CD4-positive, alpha-beta T cell treated with Interleukin-15 for 1 hour (primary cell): Measurements from ENCODE around the gene CYS1.
"Not testable (repeated sequence)": the region's sequence is repeated elsewhere in the genome, so short reads cannot be mapped to it uniquely, and the experiment has no call there.

ENCODE experiments used
- DNase-seq: peaks from one replicate; pipeline ENCODE4 v3.0.0-alpha.2; 2020

CYS1 gene, protein sequence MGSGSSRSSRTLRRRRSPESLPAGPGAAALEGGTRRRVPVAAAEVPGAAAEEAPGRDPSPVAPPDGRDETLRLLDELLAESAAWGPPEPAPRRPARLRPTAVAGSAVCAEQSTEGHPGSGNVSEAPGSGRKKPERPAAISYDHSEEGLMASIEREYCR

DNA sequence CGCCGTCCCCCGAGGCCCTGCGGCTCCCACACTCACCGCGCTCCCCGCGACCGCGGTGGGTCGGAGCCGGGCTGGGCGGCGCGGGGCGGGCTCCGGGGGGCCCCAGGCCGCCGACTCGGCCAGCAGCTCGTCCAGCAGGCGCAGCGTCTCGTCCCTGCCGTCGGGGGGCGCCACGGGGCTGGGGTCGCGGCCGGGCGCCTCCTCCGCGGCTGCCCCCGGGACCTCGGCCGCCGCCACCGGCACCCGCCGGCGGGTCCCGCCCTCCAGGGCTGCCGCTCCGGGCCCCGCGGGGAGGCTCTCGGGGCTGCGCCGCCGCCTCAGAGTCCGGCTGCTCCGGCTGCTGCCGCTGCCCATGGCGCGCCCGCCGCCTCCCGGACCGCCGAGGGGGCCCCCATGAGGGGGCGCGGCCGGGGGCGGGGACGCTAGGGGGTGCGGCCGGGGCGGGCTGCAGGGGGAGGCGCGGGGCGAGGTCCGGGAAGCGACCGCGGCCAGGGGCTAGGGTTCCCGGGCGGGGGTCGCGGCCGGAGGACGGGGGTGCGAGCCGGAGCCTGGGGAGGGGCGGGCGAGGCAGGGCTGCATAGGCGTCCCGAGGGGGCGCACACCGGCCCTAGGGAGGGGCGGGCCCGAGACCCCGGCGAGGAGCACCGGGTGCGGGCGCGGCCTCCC, at the start of gene CYS1:
TSS of gene CYS1 (minus strand) at position 542 of the 666 bp plus-strand sequence. CDS start at position 354, 188 bp downstream.
- DNase-seq = no peak

DNA sequence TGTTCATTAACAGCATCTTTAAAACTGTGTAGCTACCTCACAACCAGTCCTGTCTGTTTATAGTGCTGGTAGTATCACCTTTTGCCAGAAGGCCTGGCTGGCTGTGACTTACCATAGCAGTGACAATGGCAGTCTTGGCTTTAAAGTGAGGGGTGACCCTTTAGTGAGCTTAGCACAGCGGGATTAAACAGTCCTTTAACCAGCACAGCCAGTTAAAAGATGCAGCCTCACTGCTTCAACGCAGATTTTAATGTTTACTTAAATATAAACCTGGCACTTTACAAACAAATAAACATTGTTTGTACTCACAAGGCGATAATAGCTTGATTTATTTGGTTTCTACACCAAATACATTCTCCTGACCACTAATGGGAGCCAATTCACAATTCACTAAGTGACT, 49.3 kb upstream of the CYS1 start:
- no peak for DNase-seq

DNA sequence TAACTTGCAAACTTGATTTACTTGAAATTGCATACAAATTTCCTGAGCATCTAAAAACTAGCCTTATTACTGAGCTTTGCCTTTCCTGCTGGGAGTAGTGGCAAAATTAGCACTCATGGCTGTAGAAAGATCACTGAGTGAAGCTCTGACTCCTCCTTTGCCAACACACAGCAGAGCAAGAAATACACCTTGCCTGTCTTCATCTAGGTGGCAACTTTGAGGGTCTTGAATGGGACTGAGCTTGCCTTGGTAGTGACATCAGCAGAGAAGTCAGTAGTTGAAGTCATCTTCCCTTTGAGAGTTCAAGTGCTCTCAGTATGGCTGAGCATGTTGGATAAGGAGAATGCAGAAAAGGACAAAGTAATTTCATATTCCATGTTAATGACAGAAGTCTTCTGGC, 48.2 kb upstream of the CYS1 start:
- DNase-seq = no peak

DNA sequence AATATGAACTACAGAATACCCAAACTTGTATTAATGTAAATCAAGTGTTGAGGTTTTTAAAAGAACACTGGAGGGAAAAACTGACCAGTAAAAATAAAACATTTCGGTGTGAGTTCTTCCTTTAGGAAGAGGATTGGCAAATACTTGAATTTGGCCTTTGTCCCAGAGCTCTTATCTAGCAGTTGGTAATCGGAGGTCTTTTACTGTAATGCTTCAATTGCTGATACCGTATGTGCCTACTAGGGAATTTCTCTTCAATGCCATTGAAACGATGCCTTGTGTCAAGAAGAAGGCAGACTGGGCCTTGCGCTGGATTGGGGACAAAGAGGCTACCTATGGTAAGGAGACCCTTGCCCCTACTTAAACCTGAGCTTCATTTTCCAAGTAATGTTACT, 46.4 kb upstream of the CYS1 start:
- no peak for DNase-seq

DNA sequence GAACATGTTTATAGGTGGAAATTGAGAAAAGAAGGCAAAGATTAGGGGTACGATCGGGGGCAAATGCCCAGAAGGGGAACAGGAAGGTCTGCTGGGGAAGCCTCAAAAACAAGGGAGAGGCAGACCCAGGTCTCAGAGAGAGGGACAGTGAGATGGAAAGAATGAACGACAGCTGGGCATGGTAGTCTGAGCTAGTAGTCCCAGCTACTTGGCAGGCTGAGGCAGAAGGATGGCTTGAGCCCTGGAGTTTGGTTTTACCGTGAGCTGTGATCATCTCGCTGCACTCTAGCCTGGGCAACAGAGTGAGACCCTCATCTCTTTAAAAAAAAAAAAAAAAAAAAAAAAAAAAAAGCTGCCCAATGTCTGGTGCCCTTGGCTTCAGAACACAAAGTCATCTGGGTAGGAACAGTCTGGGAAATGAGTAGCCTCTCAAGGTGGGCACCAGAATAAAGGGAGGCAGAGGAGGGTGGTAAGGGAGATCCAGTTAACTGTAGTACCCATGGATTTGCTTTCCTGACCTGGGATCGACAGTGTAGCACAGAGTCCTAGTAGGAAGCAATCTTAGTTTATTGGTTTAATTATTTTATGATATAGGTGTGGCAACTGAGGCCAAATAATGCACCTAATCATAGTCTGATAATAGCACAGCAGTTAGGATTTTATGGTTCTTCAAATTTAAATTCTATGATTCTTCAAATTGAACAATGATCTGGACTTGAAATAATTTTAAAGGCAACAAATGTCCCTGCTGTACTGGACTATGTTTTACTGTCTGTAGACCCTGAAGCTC, 45.8 kb upstream of the CYS1 start:
- DNase-seq = no peak

DNA sequence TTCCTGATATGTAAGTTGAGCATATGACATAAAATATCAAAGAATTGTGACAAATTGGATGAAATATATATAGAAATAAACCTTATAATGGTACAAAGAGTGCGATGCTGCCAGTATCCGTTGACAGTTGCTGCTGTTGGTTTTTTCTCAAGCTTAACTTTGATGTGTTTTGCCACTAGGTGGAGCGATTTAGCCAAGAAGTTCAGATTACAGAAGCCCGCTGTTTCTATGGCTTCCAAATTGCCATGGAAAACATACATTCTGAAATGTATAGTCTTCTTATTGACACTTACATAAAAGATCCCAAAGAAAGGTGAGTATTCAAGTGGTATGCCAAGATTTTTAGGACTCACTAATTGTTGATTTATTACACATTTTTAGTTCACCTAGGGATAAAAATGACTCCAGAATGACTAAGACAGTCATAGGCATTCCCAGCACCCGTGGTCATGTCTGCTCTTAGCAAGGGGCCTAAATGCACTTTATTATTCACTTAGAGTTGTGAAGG, 44.4 kb upstream of the CYS1 start:
- peak; percentile 49 for DNase-seq

DNA sequence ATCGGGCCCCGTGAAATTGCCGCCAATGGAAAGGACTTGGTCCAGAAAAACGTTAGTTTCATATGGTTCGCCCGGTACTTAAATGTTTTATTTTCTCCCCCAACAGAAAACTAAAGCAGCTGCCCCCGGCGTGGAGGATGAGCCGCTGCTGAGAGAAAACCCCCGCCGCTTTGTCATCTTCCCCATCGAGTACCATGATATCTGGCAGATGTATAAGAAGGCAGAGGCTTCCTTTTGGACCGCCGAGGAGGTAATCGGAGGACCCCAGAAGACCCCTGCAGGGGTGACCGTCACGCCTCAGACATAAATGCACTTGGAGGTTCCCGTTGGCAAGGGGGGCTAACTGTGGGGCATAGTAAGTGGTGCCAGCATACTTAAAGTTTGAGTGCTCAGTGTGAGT, 43.1 kb upstream of the CYS1 start:
- DNase-seq = no peak

DNA sequence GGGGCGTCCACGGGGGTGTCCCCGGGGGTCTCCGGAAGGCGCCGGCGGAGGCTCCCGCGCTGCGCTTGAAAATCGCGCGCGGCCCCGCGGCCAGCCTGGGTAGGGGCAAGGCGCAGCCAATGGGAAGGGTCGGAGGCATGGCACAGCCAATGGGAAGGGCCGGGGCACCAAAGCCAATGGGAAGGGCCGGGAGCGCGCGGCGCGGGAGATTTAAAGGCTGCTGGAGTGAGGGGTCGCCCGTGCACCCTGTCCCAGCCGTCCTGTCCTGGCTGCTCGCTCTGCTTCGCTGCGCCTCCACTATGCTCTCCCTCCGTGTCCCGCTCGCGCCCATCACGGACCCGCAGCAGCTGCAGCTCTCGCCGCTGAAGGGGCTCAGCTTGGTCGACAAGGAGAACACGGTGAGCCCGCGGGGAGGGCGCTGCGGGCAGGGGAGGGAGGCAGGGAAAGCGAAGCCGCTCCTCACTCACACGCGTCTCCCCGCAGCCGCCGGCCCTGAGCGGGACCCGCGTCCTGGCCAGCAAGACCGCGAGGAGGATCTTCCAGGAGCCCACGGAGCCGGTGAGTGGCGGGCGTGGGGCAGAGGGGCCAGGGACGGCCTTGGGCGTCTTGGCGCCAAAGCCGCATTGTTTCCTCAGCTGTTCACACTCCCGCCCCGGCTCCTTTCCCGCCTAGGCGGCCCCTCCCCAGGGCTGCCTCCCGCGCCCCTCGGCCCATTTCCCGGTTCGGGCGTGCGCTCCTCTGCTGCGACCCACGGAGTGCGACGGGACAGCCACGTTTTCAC, 42.5 kb upstream of the CYS1 start, which contains the start of gene RRM2:
TSS of gene RRM2 (plus strand) at position 240 of the 781 bp plus-strand sequence. CDS start at position 300, 60 bp downstream.
- DNase-seq = peak; percentile 91

DNA sequence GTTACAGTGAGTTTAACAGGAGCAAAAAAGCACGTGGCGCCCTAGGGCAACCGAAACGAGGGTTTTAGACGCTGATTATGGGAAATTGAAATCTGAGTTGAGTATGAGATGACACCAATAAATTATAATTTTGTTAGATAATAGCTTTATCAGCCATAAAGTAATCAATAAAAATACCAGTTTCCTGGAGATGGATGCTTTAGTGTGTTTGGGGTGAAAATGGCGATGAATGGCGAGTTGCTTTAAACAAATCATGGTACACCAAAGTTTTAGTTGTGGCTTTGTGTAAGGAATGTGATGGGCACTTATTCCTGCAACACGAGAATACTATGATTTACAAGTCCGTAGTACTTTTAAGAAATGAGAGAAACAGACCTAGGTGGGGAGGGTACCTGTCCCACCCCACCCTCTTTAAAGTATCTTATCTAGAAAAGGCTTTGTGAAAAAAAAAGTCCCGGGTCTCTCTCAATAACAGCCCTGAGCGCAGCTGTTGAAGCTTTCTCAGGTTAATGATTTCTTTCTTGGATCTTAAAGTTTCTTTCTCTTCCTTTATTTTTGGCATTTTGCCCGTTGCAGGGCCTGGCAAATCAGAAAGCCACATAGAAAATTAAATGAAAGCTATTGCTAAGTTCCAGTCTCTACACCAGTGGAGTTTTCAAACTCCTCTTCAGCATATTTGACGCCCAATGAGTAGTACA, 40.8 kb upstream of the CYS1 start:
- no peak for DNase-seq

DNA sequence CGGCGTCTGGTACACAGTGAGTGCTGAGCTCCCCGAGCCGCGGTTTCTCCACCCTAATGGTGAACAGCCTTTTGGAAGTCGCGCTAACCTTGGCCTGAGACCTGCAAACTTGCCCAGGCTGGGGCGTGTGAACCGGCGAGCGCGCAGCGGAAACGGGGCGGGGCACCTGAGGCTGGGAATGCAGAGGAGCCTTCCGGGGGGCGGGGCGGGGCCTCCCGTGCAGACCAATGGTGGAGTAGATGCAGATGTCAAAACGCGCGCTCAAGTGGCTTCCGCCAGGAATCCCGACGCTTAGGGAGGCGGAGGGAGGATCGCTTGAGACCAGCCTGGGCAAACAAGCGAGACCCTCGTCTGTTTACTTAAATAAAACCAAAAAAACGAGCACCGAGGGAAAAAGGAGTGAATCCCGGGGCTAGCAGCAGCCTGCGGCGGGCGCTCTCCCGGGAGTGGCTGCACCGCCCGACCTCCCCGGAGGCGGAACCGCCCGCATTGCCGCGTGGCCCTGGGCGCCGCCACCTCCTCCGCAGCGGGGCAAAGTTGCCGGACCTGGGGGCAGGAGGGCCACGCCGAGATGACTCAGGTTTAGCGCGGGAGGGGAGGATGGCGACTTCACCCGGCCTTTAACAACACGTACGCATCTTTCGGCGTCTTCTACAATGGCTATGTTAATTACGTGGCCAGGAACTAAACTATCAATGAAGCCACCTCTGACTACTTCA, 40.1 kb upstream of the CYS1 start:
- peak; percentile 85 for DNase-seq

DNA sequence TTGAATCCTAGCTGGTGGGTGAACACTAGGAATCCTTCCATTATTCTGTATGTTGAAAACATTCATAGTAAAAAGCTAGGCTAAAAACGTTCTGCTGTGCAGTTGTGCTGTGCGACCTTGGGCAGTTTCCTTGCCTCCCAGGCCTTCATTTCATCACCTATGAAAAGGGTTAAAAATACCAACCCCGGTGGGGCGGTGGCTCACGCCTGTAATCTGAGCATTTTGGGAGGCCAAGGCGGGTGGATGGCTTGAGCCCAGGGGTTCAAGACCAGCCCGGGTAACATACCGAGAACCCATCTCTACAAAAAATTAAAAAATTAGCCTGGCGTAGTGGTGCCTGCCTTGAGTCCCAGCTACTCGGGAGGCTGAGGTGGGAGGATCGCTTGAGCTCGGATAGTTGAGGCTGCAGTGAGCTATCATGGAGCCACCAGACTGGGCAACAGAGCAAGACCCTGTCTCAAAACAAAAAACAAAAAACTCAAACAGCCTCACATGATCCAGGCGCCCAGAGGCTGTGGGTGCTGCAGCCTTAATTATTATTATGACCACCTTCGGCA, 39.5 kb upstream of the CYS1 start:
- no peak for DNase-seq

DNA sequence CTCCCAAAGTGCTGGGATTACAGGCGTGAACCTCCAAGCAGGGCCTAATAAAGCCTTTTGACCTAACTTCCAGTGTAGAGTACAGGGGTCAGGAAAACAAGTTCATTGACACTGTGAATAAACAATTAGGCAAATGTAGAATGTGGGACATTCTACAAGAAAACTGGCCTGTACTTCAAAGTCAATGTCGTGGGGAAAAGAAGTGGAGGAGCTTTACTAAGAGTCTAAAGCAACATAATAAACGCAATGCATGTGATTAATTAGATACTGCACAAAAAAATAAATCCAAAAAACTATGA, 38.8 kb upstream of the CYS1 start:
- DNase-seq = no peak

DNA sequence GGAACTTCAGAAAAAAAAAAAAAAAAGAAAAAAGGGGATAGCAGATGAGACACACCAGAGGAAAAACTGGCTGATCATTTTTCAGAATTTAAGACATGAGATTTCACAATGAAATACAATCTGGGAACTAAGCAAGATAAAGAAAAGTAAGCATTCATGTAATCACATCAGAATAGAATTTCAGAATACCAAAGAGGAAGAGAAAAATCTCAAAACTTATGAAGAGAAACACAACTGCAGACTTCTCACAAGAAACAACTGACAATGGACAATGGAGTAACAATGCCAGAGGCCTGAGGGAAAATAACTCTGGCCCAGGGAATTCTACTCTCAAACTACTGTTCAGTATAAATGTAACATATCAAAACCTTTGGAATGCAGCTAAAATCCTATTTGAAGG, 29.1 kb upstream of the CYS1 start:
- no peak for DNase-seq

DNA sequence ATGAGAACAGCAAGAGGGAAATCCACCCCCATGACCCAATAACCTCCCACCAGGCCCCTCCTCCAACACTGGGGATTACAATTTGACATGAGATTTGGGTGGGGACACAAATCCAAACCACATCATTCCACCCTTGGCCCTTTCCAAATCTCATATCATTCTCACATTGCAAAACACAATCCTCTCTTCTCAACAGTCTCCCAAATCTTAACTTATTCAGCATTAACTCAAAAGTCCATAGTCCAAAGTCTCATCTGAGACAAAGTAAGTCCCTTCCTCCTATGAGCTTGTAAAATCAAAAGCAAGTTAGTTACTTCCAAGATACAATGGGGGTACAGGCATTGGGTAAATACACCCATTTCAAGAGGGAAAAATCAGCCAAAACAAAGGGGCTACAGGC, 24.7 kb upstream of the CYS1 start:
- DNase-seq = not testable (repeated sequence)

DNA sequence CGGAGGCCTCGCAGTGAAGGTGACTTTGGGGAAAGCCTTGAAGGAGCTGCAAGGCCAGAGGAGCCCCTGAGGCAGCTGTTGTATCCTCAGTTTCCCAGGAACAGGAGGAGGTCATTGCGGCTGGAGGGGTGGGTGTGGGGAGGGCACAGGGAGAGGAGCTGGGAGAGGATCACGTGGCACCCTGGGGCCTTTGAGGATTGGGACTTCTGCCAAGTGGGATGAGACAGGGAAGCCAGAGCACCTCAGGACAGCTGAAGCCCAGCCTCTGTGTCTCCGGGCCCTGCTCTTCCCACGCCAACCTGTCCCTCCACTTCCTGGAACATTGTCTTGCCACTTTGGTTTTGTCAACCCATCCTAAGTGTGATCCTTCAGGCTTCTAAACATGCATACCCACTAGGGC, 23.0 kb upstream of the CYS1 start:
- no peak for DNase-seq

DNA sequence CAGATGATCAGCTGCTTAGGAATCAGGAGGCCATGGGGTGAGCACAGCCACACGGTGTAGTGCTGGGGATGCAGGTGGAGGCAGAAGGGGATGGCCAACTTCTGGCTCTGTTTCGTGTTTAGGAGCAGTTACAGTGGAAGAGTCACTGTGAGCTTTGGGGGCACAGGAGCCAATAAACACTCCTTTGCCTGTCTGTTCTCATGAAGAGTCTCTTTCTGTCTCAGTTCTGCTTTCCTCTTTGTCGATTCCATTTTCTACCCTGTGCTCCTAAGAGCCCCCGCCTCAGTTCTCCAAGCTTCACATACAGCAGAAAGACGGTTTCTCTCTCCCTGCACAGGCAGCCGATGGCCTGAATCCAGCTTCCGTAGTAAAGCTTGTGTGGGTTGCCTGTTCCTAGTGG, 21.3 kb upstream of the CYS1 start:
- DNase-seq = no peak

DNA sequence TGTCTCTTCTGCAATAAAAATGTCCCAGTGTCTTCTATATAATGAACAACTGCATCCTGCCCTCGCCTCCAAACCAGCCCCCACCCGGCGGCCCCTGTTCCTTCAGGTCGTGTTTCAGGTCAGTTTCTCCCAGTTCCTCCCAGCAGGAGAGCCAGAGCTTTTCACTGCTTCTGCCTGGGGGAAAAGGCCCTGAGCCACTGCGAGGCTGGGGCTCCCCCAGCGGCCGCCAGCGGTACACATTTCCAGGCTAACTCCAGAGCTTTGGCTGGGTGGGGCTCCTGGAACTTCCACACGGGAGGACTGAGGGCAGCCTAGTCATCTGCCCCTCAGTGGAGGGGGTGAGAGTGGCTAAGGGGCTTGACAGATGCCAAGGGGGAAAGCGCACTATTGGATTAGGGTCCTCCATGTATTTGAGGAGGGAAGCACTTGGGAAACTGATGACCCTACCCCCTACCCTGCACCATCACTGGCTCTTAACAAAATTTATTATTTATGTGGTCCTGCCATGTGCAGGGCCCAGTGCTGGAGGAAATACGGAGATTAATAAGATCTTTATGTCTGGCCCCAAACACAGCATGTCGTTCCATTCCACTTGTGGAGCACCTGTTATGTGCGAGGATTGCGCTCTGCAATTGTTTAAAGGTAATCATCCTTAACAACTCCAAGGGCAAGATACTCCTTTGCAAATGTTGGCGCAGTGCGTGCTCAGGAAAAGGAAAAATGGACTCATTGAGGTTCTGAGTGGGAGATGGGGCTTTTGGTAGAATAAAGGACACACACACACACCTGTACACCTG, 17.3 kb upstream of the CYS1 start:
- peak; percentile 48 for DNase-seq

DNA sequence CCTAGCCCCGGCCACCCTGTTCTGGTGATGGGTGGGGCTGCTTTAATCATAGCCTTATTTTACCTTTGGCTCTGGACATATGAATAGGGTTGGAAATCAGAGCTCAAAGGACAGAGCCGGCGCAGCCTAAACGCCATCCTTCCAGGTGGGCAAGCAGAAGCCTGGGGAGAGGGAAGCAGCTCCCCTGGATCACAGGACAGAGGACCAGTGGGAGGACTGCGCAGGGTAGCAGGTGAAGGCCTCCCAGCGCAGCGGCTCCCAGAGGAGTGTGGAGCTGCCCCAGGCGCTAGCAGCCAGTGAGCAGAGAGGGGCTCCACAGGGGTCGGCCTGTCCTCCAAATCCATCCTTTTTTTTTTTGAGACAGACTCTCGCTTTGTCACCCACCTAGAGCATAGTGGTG, 16.4 kb upstream of the CYS1 start:
- no peak for DNase-seq

DNA sequence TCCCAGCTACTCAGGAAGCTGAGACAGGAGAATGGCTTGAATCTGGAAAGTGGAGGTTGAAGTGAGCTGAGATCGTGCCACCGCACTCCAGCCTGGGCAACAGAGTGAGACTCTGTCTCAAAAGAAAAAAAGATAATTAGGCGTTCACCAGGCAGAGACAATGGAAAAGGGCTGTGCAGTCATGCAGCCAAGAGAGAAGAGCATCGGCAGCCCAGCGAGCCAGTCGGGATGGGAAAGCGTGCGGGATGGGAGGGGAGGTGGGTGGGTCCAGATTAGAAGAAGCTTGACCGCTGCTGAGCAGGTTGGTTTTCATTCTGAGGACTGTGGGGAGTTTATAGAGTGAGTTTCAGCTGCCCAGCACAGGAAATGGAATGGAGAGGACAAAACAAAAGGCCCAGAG, 15.0 kb upstream of the CYS1 start:
- no peak for DNase-seq

DNA sequence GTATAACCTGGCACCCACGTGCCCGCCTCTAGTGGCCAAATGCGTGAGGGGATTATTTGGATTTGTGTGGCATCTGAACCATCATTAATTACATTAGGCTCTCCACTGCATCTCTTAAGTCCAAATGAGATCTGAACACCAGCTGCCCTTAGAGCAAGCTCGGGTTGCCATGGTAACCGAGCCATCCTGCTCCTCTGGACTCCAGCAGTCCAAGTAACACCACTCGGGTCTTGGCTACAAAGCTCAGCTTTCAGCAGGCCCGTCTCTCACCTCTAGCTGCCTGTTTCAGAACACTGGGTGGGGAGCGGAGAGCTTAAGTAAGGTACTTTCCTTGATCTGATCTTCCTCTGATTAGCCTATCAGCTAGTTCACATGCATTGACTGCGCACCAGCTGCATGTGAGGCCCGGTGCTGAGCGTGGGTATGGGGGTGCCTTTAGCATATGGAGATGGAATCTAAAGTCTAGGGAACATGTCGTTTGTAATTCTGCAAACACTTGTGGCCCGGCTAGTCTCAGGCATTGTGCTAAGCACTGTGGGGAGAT, 14.1 kb upstream of the CYS1 start:
- DNase-seq = no peak

DNA sequence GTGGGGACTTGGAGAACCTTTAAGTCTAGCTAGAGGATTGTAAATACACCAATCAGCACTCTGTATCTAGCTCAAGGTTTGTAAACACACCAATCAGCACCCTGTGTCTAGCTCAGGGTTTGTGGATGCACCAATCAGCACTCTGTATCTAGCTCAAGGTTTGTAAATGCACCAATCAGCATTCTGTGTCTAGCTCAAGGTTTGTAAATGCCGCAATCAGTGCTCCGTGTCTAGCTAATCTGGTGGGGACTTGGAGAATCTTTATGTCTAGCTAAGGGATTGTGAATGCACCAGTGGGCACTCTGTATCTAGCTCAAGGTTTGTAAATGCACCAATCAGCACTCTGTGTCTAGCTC, 11.7 kb upstream of the CYS1 start:
- DNase-seq = not testable (repeated sequence)
